ENCODE measurements around the gene PRG3.

DNA sequence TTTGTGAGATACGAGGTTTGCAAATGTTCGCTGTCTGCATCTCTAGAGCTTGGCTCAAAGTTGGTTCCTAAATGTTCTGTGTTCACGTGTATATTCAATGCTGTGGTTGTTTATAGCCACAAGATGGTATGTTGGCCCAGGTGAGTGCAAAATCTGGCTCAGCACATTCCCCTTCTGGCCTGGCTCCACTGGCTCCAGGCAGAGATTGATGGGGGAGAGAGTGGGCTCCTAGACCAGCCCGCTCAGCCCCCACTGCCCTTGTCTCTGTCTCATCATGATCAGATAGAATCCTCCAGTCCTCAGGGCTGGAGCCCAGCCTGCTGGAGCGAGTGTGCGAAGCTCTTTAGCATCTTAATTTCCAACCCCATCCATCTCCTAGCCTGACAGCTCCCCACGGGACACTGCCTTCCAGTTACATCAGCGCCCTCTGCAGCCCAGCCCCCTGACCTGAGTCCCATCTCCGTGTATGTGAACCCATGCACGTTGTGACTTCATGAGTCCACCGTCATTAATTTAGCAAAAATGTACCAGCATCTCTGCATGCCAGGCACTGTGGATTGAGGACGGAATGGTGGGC is 40.8 kb downstream of the PRG3 start:
- no peak for TF ChIP-seq POLR2A (IDR thresholded peaks at IDR 0.05)
- TF ChIP-seq, protein P1, sequence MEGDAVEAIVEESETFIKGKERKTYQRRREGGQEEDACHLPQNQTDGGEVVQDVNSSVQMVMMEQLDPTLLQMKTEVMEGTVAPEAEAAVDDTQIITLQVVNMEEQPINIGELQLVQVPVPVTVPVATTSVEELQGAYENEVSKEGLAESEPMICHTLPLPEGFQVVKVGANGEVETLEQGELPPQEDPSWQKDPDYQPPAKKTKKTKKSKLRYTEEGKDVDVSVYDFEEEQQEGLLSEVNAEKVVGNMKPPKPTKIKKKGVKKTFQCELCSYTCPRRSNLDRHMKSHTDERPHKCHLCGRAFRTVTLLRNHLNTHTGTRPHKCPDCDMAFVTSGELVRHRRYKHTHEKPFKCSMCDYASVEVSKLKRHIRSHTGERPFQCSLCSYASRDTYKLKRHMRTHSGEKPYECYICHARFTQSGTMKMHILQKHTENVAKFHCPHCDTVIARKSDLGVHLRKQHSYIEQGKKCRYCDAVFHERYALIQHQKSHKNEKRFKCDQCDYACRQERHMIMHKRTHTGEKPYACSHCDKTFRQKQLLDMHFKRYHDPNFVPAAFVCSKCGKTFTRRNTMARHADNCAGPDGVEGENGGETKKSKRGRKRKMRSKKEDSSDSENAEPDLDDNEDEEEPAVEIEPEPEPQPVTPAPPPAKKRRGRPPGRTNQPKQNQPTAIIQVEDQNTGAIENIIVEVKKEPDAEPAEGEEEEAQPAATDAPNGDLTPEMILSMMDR (IDR thresholded peaks at IDR 0.05): no peak

Data from upper lobe of left lung (tissue), 4 donors.